GM20431 (cell line): Measurements from ENCODE around the gene DNASE1L1.
"Not testable (repeated sequence)": the region's sequence is repeated elsewhere in the genome, so short reads cannot be mapped to it uniquely, and the experiment has no call there.

Source experiments
- in situ Hi-C: fragments of 300-500 bp; cut with MseI, MboI; formaldehyde crosslinking; loops from one replicate; pipeline ENCODE4 v1.15.0; 2020; ENCODE audit warnings: low sequenced_read_pairs; ENCODE audit not compliant: unreplicated experiment

DNASE1L1 gene

GRCh38 chrX:154388094-154388493 is 21.0 kb downstream of the DNASE1L1 start:
- in situ Hi-C loops = not testable (repeated sequence)

GRCh38 chrX:154384284-154384892 is 24.7 kb downstream of the DNASE1L1 start:
- in situ Hi-C loops = no loop called here

DNA sequence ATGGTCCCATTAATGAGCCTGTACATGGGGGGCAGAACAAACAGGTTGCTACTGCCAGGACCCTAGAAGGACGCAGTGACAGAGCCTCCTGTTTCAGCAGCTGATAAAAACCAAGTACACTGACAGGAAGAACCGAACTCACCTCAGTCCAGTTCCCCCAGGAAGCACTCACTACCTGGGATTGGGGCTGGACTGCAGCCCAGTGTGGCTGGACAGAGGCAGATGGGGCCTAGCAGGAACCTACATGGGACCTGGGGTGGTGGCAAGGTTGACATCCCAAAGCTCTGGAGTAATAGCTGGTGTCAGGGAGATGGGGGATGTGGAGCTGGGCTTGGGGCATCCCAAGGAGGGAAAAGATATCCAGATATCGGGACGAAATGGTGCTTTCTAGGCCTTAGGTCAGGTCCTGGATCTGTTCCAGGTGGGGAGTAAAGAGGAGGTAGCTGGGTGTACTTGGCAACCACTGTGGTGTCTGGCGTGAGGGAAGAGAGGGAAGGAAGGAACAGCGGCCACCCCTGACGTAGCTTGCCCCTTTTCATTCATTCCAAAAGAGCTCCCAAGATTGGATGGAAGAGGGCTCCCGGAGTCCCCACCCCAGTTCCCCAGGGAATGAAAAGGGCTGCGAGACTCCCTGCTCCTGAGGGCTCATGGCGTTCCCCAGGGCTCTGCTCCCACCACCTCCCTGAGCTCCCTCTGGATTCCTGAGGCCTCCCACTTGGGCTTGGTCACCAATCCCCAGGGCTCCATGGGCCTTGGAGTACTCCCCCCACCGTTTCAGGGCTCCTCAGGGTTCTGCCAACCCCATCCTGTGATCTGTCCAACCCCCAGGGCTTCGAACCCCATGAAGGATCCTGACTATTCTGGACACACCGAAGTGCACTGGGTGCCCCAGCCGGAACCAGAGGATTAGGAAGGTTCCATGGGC is 25.4 kb downstream of the DNASE1L1 start:
- in situ Hi-C loops = no loop called here

GRCh38 chrX:154382483-154383069 is 26.5 kb downstream of the DNASE1L1 start:
- in situ Hi-C loops = no loop called here

DNA sequence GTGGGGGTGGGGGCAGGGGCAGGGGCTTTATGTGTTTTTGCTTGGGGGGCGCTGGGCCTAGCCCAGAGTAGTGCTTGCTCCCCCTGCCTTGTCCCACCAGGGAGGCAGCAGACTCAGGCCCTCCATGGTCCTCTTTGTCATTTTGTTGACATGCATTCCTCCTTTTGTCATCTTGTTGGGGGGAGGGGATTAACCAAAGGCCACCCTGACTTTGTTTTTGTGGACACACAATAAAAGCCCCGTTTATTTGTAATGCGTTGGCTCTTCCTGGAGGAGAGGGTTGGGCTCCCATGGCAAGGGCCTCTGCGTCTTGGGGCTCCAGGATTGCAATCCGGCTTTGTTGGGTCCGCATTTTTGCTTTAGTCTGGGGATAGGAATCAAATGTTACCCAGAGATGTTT is 27.8 kb downstream of the DNASE1L1 start:
- in situ Hi-C loops = no loop called here

DNA sequence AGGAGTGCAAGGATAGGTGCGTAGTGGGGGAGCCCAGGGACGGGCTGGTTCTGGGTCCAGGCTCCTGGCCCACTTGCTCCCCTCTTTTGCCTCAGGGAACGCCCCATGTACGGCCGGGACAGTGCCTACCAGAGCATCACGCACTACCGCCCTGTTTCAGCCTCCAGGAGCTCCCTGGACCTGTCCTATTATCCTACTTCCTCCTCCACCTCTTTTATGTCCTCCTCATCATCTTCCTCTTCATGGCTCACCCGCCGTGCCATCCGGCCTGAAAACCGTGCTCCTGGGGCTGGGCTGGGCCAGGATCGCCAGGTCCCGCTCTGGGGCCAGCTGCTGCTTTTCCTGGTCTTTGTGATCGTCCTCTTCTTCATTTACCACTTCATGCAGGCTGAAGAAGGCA is 28.3 kb downstream of the DNASE1L1 start:
- in situ Hi-C loops = no loop called here

DNA sequence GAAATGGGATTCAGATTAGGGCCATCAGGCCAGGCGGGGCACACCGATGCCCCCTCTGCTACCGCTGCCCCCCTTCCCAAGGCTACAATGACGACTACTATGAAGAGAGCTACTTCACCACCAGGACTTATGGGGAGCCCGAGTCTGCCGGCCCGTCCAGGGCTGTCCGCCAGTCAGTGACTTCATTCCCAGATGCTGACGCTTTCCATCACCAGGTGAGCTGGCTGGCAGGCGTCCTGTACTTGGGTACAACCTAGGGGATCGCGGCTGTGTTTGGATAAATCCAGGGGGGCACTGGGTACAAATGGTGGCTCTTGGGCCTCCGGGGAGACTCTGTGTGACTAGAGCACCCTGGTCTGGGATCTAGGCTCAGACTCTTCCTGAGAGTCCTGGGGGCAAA is 28.9 kb downstream of the DNASE1L1 start:
- in situ Hi-C loops = no loop called here

DNA sequence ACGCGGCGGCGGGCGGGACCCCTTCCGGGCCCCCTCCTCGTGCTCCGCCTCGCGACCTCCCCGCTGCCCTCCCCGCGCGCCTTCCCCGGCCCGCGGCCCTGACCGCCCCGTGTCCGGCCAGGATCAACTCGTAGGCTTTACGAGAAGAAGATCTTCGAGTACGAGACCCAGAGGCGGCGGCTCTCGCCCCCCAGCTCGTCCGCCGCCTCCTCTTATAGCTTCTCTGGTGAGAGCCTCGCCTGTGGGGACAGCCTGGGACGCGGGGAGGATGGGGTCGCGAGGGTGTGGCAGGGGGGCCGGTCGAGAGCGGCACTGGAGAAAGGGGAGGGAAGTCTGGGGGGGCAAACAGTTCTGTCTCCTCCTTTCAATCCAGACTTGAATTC is 29.5 kb downstream of the DNASE1L1 start:
- in situ Hi-C loops = no loop called here

GRCh38 chrX:154378799-154379568 is 30.1 kb downstream of the DNASE1L1 start, which contains the start of gene EMD:
TSS of gene EMD (plus strand) at chrX:154379295. CDS start at chrX:154379485, 190 bp downstream.
- in situ Hi-C loops = no loop called here

DNA sequence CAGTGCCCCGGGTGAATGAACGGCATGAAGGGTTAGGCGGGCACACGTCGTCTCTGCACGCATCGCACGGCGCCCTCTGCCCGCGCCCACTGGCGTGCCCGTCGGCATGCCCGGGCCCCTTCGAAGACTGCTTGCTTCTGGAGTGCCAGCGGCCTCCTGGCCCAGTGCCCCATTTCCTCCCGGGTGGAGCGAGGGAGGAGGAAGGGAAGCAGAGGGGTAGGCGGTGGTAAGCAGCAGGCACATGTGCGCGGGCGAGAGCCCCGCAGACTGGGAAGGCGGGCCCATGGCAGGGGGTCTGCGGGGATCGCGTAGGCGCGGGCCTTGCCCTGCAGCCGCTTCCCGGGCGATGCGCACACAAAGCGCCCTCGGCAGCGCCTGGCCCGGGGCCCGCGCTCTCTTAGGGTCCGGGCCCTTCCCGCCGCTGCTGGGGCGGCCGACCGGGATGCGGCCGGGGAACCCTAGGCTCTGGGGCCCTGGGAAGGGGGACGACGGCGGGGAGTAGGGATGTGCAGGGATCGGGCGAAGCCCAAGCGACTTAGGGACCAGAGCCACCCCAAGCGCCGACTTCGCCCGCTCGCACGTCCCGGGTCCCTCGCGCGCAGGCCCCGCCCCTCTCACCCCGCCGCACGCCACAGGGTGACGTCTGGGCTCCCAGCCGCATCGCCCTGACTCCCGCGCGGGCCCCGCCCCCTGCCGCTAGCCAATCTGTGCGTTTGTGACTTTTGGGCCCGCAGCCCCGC is 30.8 kb downstream of the DNASE1L1 start:
- in situ Hi-C loops = no loop called here

GRCh38 chrX:154376774-154377173 is 32.3 kb downstream of the DNASE1L1 start:
- in situ Hi-C loops = no loop called here

DNA sequence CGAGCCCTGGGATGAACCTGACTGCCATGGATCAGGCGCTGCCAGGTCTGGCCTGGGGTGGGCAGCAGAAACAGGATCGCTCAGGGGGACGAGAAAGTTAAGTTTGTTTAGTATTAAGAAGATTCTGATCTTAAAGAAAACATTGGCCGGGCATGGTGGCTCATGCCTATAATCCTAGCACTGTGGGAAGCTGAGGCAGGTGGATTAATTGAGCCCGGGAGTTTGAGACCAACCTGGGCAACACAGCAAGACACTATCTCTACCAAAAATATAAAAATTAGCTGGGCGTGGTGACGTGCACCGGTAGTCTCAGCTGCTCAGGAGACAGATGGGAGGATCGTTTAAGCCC is 33.9 kb downstream of the DNASE1L1 start:
- in situ Hi-C loops = no loop called here

DNA sequence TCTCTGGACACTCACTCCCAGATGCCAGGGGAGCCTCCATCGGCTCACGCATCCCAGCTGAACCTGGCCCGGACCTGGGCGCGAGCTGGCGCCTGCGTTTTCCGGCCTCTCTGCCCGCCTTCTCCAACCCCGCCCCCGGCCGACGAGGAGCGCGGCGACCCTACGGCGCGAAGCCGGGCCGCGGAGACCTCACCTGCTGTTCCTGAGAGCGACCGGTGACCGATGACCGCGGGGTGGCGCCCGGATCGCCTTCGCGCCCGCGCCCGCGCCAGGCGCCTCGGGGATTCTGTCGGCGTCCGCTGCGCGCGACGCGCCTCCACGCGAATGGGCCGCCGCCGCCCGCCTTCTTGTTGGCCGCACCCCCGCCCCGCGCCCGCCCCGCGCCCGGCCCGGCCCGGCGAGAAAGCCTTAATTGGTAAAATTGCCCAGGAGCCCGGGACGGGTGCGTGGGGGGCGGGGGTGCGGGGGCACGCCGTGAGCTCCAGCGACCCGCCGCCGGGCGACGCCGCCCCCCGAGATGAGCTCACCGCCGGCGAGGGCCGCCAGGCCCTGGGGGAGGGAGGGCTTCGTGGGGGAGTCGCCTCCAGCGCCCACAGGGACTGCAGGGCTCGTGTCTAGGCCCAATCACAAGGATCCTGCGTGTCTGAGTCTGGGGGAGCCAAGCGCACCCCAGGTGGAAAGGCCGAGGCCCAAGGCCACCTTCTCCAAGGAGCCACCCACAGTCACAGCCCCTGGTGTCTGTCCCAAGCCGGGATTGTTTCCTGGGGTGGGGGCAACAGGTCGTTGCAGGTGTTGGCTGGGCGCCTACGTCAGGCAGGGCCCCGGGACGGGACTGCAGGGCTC is 34.5 kb downstream of the DNASE1L1 start, which contains the start of gene FLNA:
Gene FLNA, minus strand, starts transcription at position 322 of the 843 bp plus-strand sequence. CDS start 3,389 bp downstream, outside the sequence.
- in situ Hi-C loops = no loop called here

DNA sequence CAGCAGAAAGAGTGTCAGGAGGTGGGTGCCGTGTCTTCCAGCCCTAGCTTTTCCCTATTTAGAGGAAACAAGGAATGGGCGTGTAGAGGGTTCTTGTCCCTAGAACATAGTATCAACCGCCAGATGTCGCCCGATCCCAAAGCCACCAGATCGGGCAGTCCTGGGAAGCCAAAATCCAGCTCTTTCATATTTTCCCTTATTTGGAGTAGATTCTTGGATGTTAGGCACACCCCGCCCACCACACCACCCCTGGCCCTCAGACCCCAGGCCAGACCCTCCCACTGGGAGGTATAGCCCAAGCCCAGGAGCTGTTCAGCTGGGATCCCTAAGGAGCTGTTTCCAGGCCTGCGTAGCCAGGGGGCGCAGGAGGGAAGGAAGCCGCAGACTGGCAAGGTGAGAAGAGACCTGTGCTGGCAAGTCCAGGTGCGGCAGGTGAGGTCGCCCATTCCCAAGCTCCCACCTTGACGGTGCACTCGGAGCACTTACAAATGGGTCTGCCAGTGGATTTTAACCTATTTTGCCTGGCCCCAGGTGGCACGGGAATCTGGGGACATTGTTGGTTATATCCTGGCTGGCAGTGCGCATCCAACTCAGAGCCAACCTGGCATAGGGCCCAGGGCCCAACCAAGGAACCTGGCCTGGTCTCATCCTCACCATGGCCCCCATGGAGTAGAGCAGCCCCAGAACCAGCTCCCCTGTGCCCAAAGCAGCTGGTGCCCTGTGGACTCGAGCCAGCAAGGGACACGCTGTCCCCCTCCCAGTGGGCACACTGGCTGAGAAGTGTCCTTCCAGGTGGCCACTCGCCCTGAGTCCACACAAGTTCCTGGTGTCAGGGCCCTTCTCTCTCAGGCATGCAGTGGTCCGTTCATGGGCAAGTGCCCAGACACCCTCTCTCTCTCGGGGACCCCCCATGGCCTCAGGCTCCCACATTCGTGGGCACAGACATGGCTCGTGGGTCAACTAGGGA is 35.4 kb downstream of the DNASE1L1 start:
- in situ Hi-C loops = no loop called here

- in situ Hi-C loops = no loop called here
Observed at GRCh38 chrX:154372612-154373022, 36.4 kb downstream of the DNASE1L1 start.

GRCh38 chrX:154371789-154372300 is 37.2 kb downstream of the DNASE1L1 start:
- in situ Hi-C loops = no loop called here

DNA sequence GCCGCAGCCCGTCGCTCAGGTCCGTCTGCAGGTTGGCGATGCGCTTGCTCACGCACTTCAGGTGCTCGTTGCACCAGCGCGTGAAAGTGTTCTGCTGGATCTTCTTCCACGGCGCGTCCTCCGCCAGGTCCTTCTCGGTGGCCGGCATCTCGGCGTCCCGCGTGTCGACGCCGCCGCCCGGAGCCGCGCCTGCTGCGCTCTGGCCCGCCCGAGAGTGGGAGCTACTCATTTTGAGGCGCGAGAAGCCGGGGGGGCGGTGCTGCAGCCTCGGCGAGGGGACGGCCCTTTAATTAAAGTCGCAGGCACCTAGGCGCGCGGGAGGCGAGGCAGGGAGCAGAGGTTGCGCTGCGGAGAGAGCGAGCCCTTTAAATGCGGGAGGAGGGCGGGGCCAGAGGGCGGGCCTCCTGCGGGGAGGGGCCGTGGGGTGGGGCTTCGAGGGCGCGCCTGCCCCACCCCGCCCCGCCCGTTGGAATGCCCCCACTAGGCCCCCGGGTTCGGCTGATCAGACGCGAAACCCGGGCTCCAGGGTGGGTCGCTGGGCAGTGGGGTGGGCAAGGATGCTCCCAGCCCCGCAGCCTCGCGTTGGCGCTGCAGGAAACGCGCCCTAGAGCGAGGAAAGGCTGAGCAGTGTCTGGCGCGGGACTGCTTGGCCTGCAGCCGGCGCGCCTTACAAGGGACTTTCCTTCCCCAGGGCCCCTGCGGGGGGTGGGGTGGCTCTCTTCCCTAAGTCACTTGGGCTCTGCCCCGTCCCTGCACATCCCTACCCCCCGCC is 37.9 kb downstream of the DNASE1L1 start:
- in situ Hi-C loops = no loop called here
